Stimulated activated CD4-positive, alpha-beta T cell treated with anti-CD3 and anti-CD28 coated beads, TNF-alpha, amount 100 ng/mL, for 48 hours (primary cell): ENCODE results near the gene CDC42SE1.
A peak's percentile ranks its signal among the peaks of the same experiment; 100 is the strongest.
"Not testable (repeated sequence)": the region's sequence is repeated elsewhere in the genome, so short reads cannot be mapped to it uniquely, and the experiment has no call there.

ENCODE experiments used
- DNase-seq, 3 donors: peaks; one replicate each; pipeline ENCODE4 v3.0.0-alpha.2; 2020; ENCODE audit warnings: low read depth in 3 of 3

Gene CDC42SE1, protein sequence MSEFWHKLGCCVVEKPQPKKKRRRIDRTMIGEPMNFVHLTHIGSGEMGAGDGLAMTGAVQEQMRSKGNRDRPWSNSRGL

DNA sequence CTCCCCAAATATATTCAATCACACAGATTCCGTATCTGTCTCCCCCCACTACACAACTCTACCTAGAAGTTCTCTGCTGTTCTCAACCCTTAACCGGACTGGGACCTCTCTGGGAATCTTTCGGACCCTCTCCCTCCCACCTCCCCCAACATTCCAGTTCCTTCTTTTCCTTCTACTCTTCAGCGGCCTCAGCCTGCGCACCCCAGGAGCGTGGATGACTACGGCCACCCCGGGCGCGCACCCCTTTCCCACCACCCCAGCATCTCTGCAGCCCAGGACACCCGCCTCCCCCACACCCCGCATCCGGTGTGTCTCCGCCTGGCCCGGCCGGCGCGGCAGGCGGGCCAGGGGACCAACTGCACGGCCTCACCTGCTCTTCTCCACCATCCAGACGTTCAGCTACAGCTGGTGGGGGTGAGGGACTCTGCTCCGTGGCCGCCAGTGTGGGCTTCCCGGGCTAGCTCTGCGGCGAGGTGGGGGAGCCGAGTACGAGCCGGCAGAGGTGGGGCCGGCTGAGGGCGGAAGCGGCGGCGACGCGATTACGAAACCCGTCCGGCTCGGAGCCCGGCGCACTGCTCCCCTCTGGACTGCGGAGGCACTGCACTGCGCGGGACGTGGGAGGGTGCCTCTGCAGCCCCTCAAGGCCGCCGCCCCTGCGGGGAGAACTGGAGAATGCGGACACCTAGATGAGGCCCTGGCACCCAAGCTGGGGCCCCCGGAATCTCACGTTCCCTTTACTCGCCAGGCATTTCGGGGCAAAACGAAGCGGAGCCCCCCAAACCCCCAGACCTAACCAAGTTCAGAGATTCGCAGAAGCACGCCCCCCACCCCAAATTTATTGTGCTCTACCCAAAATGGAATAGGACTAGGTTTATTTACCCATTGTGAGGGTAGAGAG lies at the start of gene CDC42SE1:
CDC42SE1 (minus strand) TSS at position 514 of the 898 bp plus-strand sequence. CDS start 3,892 bp downstream, outside the sequence.
- peak; percentile 57 to 78 (median 74) for DNase-seq

DNA sequence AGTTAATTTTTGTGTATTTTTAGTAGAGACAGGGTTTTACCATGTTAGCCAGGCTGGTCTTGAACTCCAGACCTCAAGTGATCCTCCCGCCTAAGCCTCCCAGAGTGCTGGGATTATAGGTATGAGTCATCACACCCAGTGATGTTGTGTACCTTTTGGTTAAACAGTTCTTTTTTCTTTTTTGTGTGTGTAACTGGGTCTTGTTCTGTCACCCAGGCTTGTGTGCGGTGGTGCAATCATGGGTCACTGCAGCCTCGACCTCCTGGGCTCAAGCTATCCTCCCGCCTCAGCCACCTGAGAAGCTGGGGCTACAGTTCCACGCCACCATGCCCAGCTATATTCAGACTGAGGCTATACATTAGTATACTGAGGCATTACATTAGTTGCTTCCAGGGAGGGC lies 48.9 kb upstream of the CDC42SE1 start:
- DNase-seq: no peak

DNA sequence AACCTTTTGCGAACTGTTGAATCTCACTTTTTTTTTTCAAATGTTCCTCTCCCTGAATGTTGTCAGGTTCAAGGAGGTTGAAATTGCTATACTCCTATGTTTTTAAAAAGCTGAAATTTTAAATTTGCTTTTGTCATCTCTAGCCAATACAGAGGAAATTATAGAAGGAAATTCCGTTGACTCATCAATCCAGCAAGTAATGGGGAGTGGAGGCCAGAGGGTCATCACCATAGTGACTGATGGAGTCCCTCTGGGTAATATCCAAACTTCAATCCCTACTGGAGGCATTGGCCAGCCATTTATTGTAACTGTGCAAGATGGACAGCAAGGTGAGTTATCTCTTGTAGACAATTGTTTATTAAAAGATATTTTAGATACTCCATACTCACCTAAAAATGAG lies 47.5 kb upstream of the CDC42SE1 start:
- DNase-seq: no peak

DNA sequence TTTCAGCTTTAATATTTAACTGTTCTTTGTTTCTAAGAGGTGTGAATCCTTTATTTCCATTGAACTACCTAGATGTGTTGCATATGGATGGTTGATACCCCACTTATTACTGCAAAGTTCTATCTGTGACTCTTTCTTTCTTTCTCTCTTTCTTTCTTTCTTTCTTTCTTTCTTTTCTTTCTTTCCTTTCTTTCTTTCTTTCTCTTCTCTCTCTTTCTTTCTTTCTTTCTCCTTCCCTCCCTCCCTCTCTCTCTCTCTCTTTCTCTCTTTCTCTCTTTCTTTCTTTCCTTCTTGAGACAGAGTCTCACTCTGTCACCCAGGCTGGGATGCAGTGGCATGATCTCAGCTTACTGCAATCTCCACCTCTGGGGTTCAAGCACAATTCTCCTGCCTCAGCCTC lies 45.2 kb upstream of the CDC42SE1 start:
- no peak for DNase-seq

DNA sequence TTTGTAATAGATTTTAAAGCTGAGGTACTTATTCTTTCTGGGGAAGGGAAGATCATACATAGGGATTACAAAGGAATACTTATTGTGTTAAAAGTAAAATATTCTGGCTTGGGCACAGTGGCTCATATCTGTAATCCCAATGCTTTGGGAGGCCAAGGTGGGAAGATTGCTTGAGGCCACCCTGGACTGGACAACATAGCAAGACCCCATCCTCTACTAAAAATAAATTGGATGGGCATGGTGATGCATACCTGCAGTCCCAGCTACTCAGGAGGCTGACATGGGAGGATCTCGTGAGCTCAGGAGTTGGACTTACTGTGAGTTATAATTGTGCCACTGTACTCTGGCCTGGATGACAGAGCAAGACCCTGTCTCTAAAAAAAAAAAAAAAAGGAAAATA lies 38.7 kb upstream of the CDC42SE1 start:
- no peak for DNase-seq

DNA sequence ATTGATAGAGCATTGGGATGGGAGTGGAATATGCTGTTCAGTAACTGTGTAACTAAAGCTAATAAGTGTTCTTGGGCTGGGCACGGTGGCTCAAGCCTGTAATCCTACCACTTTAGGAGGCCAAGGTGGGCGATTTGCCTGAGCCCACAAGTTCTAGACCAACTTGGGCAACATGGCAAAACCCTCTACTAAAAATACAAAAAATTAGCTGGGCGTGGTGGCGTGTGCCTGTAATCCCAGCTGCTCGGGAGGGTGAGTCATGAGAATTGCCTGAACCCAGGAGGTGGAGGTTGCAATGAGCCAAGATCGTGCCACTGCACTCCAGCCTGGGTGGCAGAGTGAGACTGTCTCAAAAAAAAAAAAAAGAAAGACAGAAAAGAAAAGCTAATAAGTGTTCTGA lies 38.0 kb upstream of the CDC42SE1 start:
- not testable (repeated sequence) for DNase-seq

DNA sequence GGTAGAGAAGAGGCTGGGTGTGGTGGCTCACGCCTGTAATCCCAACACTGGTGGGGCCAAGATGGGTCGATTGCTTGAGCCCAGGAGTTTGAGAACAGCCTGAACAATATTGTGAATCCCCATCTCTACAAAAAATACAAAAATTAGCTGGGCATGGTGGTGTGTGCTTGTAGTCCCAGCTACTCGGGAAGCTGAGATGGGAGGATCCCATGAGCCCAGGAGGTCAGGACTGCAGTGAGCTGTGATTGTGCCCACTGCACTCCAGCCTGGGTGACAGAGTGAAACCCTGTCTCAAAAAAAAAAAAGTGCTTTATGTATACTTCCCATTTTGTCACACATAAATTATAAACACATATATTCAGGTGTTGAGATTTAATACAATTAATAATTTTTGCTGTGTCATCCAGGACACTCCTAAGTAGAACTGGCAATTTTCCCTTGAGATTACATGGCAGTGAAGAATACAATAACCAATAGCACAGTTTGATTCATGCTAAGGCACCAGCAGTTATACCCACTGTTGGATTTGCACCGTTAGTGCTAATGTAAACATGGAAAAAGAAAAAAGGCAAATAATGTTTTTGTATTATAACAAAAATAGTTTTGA lies 26.6 kb upstream of the CDC42SE1 start:
- DNase-seq: no peak

DNA sequence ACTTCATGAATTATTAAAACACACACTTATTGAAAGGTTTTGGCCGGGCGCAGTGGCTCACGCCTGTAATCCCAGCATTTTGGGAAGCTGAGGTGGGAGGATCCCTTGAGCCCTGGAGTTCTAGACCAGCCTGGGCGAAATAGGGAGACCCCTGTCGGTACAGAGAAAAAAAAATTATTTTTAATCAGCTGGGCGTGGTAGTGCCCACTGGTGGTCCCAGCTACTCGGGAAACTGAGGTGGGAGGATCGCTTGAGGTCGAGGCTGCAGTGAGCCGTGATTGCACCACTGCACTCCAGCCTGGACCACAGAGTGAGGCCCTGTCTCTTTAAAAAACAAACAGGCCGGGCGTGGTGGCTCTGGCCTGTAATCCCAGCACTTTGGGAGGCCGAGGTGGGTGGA lies 12.8 kb upstream of the CDC42SE1 start:
- no peak for DNase-seq

DNA sequence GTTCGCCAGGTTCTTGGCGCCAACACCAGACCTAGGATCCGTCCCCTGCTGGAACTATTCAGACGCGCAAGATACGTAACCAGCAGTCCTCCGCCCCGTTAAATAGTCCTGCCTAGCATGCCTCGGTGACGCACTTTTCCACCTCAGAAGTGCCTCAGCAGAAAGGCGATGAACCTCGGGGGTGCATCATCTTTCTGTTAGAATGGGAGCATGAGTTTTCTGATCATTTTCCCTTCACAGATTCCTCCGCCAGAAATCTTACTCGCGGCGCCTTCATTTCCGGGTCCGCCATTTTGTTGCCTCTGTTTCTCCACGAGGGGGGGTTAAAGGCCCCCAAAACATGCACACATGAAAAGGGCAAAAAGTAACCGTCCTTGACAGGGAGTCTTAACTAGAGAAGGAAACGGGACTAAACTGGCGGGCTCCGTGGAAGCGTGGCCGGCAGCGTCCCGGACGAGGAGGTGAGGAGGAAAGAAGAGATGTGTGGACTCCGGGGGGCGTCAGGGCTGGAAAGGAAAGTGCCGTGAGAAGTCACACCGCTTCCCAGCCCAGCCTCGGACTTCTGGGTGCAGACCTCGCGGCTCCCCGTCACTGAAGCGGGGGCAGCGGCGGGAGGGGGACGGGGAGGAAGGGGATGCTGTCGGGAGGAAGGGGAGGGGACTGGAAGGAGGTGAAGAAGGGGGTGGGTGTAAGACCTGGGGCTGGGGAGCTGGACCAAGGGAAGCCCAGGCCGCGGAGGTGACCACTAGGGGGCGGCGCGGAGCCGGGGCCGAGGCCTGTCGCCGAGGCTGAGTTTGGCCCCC lies 11.3 kb upstream of the CDC42SE1 start, which contains the start of gene GABPB2:
GABPB2 (plus strand) TSS at position 288 of the 803 bp plus-strand sequence. CDS start 17,429 bp downstream, outside the sequence.
- DNase-seq: peak; percentile 83 to 89 (median 84)

DNA sequence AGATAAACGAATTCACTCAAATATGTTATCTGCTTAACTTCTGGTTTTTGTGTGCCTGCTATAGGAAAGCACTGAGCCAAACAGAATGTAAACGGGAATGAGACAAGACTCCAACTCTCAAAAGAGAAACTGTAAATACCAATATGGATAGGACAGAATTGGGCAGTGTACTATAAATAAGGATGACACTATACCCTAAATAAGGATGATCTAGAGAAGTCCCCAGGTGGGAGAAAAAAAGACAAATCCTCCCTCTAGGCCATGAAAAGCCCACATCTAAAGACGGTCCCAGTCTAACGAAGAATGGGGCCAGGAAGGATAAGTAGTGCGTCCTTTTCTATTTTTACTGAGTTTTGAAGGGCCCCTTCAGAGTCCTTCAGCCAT lies 9.7 kb upstream of the CDC42SE1 start:
- no peak for DNase-seq

DNA sequence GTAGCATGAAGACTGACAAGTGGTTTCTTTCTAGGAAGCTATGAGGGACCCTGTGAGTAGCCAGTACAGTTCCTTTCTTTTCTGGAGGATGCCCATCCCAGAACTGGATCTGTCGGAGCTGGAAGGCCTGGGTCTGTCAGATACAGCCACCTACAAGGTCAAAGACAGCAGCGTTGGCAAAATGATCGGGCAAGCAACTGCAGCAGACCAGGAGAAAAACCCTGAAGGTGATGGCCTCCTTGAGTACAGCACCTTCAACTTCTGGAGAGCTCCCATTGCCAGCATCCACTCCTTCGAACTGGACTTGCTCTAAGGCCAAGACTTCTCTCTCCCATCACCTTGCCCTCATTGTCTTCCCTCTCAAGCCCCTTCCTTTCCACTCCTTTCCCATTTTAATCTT lies 7.8 kb upstream of the CDC42SE1 start:
- no peak for DNase-seq

DNA sequence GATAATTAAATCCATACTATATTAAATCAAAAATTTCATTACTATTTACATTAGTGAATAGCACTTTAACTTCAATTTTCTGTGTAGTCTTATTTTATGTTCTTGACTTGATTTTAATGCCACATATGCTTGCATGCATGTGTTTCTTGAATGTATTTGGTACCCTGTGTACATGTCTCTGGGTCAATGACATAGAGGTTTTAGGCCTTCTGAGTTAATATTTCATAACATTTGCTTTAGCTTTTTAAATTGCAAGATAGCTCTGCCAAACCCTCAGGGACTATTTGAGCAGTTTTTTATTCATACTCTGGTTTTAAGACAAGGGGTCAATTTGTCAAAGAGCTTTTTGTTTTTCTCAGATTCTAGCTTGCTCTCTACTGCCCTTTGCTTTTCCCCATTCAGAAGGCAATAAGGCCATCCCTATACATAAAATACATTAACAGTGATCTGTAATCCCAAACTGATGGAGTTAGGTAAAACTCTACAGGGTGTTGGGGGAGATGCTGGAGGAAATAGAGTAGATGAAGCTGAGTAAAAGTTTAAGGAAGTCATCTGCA lies 5.7 kb upstream of the CDC42SE1 start:
- DNase-seq: no peak

DNA sequence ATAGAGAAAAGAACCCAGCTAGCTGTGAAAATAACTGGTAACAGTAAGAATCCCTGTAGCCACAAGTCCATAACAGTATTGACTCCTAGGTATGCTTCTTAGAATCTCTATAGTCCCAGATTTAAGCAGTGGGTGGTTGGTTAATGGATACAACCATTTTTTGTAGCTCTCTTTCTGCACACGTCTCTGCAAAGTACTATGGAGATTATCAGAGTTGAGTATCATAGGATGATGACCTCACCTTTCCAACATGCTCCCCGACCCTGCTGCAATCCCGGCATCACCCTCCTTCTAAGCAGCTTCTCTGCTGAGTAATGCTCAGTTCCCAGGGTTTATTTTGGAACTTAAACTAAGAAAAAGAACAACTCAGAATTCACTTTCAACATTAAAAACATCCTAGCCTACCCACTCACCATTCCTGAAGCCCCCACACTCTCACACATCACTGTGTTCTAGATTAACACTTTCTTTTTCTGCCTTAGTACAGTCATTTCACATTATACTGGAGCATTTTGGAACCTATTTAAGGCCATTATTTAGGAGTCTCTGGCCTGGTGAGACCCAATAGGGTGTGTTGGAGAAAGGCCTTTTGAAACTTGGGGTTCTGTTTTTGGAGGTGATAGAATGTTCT lies 3.4 kb upstream of the CDC42SE1 start:
- DNase-seq: no peak

DNA sequence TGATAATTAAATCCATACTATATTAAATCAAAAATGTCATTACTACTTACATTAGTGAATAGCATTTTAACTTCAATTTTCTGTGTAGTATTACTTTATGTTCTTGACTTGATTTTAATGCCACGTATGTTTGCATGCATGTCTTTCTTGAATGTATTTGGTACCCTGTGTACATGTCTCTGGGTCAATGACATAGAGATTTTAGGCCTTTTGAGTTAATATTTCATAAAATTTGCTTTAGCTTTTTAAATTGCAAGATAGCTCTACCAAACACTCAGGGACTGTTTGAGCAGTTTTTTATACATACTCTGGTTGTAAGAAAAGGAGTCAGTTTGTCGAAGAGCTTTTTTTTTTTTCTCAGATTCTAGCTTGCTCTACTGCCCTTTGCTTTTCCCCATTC lies 2.3 kb upstream of the CDC42SE1 start:
- DNase-seq: no peak

DNA sequence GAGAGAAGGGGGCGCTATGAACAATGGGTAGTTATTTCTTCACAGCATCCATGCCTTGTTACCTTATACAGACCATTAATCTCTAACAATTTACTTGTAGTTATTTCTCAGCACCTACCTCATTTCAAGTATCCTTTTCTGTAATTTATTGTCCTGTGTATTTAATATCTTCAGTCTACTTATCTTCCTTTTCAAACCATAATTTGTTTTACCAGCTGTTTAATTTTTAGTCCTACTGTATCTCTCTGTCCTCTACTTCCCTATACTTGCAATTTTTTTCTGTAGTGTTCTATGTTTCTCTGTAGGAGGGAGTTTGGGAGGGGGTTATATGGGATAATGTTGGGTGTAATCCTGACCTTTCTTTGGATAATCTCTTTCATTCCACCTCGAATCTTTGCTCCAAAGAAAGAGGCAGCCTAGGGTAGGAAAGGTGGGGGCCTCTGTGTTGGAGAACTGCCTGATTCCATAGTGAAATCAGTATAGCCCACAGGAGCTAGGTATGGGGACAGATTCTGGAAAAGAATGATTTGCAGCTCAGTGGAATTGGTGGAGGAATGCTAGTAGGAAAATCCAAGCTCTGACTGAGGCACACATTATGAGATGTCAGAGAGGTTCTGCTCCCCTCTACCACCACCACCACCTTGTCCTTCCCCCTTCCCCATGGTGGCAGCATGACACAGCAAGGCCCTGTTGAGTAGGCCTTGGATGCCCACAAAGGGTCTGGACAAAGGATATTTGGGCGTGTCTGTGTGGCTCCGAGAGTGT lies 1.4 kb upstream of the CDC42SE1 start:
- DNase-seq: no peak

DNA sequence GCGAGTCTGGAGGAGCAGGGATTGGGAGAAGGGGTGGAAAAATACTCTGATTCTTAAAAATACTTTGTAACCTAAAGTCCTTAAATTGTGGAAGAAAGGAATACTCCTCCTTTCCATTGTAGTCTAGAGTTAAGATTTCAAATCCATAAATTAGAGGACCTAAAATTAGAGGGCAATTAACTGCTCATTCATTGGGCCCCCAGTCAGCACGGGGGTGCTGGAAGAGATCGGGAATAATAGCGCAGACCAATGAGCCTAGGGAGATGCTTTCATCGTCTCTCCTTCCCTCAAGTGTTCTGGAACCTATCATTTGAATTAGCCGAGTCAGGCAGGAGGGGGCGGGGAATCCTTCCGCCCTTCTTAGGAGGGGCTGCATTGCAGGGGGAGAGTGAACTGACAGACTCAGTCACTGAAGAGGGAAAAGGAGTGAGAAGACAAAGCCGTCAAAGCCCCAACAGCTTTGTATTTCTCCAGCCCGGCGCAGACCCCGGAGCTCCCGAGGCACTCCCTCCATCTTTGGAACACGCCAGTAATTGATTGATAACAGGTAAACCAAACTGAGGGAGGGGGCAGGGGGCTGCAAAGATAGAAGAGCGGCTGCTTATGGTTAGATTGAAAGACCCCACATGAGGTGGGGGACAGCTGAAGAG lies 710 bp upstream of the CDC42SE1 start, which contains the start of gene MLLT11:
MLLT11 (plus strand) TSS at position 391 of the 650 bp plus-strand sequence. CDS start 6,828 bp downstream, outside the sequence.
- DNase-seq: no peak

DNA sequence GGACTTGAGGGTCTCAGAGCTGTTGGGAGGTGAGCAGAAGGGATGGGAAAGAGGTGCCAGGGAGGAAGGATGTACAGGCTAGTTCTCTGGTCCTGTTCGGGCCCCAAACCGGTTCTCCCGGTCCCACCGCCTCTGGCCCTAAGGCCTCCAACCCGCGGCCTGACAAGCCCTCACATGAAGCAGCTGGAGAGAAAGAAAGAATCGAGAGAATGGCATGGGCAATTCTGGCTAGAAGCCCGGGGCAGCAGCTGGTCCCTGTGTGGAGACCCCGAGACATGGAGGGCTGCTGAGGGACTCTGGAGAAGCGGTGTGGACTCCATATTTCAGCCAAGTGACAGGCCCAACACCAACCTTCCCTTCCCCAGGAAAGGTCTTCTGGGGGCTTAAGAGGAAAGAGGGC lies 730 bp downstream of the CDC42SE1 start:
- no peak for DNase-seq

DNA sequence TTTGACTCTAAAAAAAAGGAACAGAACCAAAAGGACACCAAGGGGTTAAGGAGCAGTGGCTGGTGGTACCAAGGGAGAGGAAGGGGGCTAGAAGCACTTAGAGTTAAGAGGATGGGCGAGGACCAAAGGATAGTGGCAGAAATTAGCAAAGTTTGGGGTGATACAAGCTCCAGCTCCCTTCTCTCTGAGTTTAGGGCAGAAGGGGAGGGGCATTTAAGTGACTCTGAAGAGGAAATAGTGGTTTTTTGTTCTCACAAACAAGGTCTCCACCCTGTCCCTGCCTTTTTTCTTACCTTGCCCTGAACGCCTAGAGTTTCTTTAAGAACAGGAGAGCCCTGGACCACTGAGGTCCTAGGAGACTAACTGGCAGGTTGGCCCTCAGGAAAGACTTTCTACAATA lies 3.3 kb downstream of the CDC42SE1 start:
- no peak for DNase-seq

DNA sequence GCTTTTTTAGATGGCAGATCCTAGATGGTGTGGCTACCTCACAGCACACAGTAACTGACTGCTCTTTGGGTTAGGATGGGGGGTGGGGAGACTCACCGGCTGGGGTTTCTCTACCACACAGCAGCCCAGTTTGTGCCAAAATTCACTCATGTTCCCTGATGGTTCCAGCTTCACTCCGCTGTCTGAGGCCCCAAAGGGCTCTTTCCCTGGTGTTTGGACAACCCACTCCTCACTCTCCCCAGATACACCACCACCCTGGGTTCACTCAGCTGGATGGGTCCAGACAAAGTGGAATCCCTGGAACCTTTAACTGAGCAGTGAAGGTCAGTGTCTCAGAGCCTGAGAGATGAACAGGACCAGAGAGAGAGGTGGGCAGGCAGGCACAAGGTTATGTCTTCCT lies 3.8 kb downstream of the CDC42SE1 start:
- no peak for DNase-seq
